K562 (cell line): ENCODE results near the gene ITPK1. TPM values are rescaled to one million over a fixed set of nuclear protein-coding genes. Genes with fewer than 3 reads are reported as not detected.
A peak's percentile ranks its signal among the peaks of the same experiment; 100 is the strongest.

Experiments used
- ATAC-seq: fragments of 200-7000 bp; cut with Tn5 transposase; 3 replicates; pipeline ENCODE4 v1.9.1; 2020; ENCODE audit warnings: moderate library complexity
- BruUV-seq: library from RNA; stranded (reverse); fragments of 400-500 nt; replicated peaks from 2 replicates; lab custom pipeline; 2021; lab: Mats Ljungman, UMichigan
- CTCF ChIA-PET: fragments of 300-600 bp; formaldehyde crosslinking; extraction: SDS; loops from one replicate; lab custom pipeline; 2021; ENCODE audit warnings: low intra/inter-chr PET ratio; lab: Yijun Ruan, JAX
- POLR2A ChIA-PET: fragments of 300-600, 350-650 bp; sonication (Branson Sonifier 250); formaldehyde crosslinking; extraction: SDS; loops from one replicate; lab custom pipeline; 2021; ENCODE audit warnings: antibody characterized with exemption, inconsistent platforms; lab: Yijun Ruan, JAX
- DNase-seq, 4 experiments: peaks; one replicate each; pipeline versions ENCODE4 v3.0.0 to v3.0.0-alpha.2; 2011 to 2018; ENCODE audit warnings: low spot score in 3 of 4, mixed read lengths in 3 of 4; ENCODE audit errors: extremely low read depth in 1 of 4
- FAIRE-seq: peaks from 2 replicates; lab custom pipeline; 2011; peaks lifted over from hg19 to GRCh38; lab: Jason Lieb, UNC
- H2AFZ ChIP-seq: 2 replicates; pipeline ENCODE4 v1.6.0; 2011; ENCODE audit warnings: low read depth, low read length, control low read depth, inconsistent platforms
- H3K27ac ChIP-seq: fragments of 200-600 bp; 3 replicates; pipeline ENCODE4 v1.8.0; 2011; ENCODE audit warnings: low read depth, mild to moderate bottlenecking, control low read depth, inconsistent platforms, low read length, moderate library complexity, mixed read lengths; ENCODE audit errors: extremely low read depth
- H3K27me3 ChIP-seq, 2 experiments: fragments of 300-600 bp in 1 of 2; 2 replicates in 1 of 2; 3 replicates in 1 of 2; pipeline versions ENCODE4 v1.6.0 to v1.8.0; 2011; ENCODE audit warnings: inconsistent platforms in 2 of 2, low read length in 2 of 2, mild to moderate bottlenecking in 1 of 2, mixed read lengths in 1 of 2, moderate library complexity in 1 of 2; ENCODE audit not compliant: control insufficient read depth in 2 of 2, insufficient read depth in 2 of 2
- H3K36me3 ChIP-seq: fragments of 300-600 bp; 3 replicates; pipeline ENCODE4 v1.8.0; 2011; ENCODE audit warnings: mild to moderate bottlenecking, low read length, inconsistent platforms; ENCODE audit not compliant: control insufficient read depth, insufficient read depth
- H3K4me1 ChIP-seq, 2 experiments: fragments of 200-600 bp in 1 of 2; replicated peaks in 1 of 2; 2 replicates in 1 of 2; 3 replicates in 1 of 2; pipeline versions ENCODE4 v1.5.1 to v1.8.0; 2011; ENCODE audit warnings: inconsistent platforms in 2 of 2, low read length in 2 of 2, mild to moderate bottlenecking in 1 of 2, mixed read lengths in 1 of 2, moderate library complexity in 1 of 2; ENCODE audit not compliant: control insufficient read depth in 2 of 2, insufficient read depth in 2 of 2
- H3K4me2 ChIP-seq: 2 replicates; pipeline ENCODE4 v1.6.1; 2011; ENCODE audit warnings: low read length, control low read depth, inconsistent platforms, mixed read lengths; ENCODE audit not compliant: insufficient read depth
- H3K4me3 ChIP-seq: fragments of 200-600 bp; sonication (generic), shearing (Covaris generic); 2 replicates; pipeline ENCODE4 v1.5.1; 2016; ENCODE audit warnings: control low read depth, inconsistent platforms
- H3K79me2 ChIP-seq: fragments of 200-600 bp; 3 replicates; pipeline ENCODE4 v1.8.0; 2011; ENCODE audit warnings: low read length, inconsistent platforms; ENCODE audit not compliant: control insufficient read depth, insufficient read depth
- H3K9ac ChIP-seq, 2 experiments: 2 replicates each; pipeline versions ENCODE4 v1.6.0 to v1.6.1; 2011; ENCODE audit warnings: low read depth in 2 of 2, low read length in 2 of 2, control low read depth in 1 of 2, inconsistent platforms in 1 of 2, mild to moderate bottlenecking in 1 of 2, mixed read lengths in 1 of 2; ENCODE audit not compliant: insufficient read depth in 1 of 2
- H3K9me1 ChIP-seq: one replicate; pipeline ENCODE4 v1.6.0; 2011; ENCODE audit warnings: inconsistent platforms, mild to moderate bottlenecking, low read length, moderate library complexity; ENCODE audit not compliant: control insufficient read depth, insufficient read depth
- H3K9me3 ChIP-seq: replicated peaks from 2 replicates; pipeline ENCODE4 v1.5.1; 2011; ENCODE audit warnings: low read depth, low read length, inconsistent platforms; ENCODE audit not compliant: control insufficient read depth, insufficient read depth
- H4K20me1 ChIP-seq: replicated peaks from 2 replicates; pipeline ENCODE4 v1.6.1; 2011; ENCODE audit warnings: low read length, inconsistent platforms, mixed read lengths; ENCODE audit not compliant: control insufficient read depth, insufficient read depth
- RBM25 ChIP-seq: fragments of 200-400 bp; formaldehyde crosslinking; IDR thresholded peaks from 2 replicates; pipeline ENCODE4 v1.6.1; 2018; ENCODE audit warnings: low read length, low read depth, moderate library complexity; ENCODE audit not compliant: severe bottlenecking
- SAFB ChIP-seq: fragments of 200-400 bp; formaldehyde crosslinking; IDR thresholded peaks from 2 replicates; pipeline ENCODE4 v1.6.1; 2017; ENCODE audit warnings: low read depth, low read length, borderline replicate concordance
- ZNF146 ChIP-seq: IDR thresholded peaks from one replicate; pipeline ENCODE4 v1.6.1; 2018; ENCODE audit warnings: missing compliant biosample characterization; ENCODE audit not compliant: unreplicated experiment
- ZNF408 ChIP-seq: fragments of 250-450 bp; sonication (Bioruptor Pico); IDR thresholded peaks from 2 replicates; pipeline ENCODE4 v1.4.0; 2020; ENCODE audit warnings: low read depth, mild to moderate bottlenecking, moderate library complexity
- WGBS: fragments of 100-300 bp; shearing (Covaris generic); methylation state at CpG from one replicate; pipeline ENCODE4 v1.1.6; 2016; ENCODE audit warnings: low coverage, mixed read lengths; ENCODE audit not compliant: insufficient coverage; ENCODE audit errors: missing lambda C conversion rate; 5-methylcytosine and 5-hydroxymethylcytosine counted together
- in situ Hi-C: fragments of 300-500 bp; cut with MboI; formaldehyde crosslinking; loops from 4 replicates; pipeline ENCODE4 v1.15.0; 2018; ENCODE audit warnings: inconsistent platforms, mixed read lengths
- intact Hi-C: fragments of 100-400 bp; cut with micrococcal nuclease; formaldehyde crosslinking; loops from 2 replicates; pipeline ENCODE4 v1.14.2; 2022
- polyA plus RNA-seq, 8 experiments: library from polyadenylated mRNA; depleted of rRNA in 4 of 8; stranded (reverse) in 5 of 8; unstranded in 3 of 8; fragments of >200 nt; fragmentation: Nextera tagmentation in 2 of 8; fragmentation: Illumina TruSeq in 1 of 8; extraction: Ambion mirVana in 2 of 8; extraction: Trizol in 1 of 8; gene quantifications; 2 replicates each; pipeline versions ENCODE4 v1.2.1 to v1.2.3, GENCODE V29; 2011 to 2014; ENCODE audit warnings: inconsistent platforms in 1 of 8, missing spikeins in 1 of 8
- total RNA-seq, 7 experiments: library from RNA; depleted of rRNA in 6 of 7; stranded (reverse); fragments of >200 nt in 6 of 7; fragmentation: Illumina TruSeq in 2 of 7; extraction: Trizol in 2 of 7; gene quantifications; 2 replicates each; pipeline versions ENCODE4 v1.2.1 to v1.2.3, GENCODE V29; 2011 to 2021; ENCODE audit warnings: low replicate concordance in 1 of 7

Gene ITPK1
- total and polyA plus RNA-seq, 9 of the 15 experiments (the other 6 are each of a cell fraction or from before 2014, with no cell fraction given) = 1.2 to 39.2 (median 23.0) TPM

- no peaks in the 10 kb centered on the region for H3K36me3 ChIP-seq
- POLR2A ChIA-PET = interaction anchor here (0.9 kb wide), 1 partner anchor 11 kb away, joined by 3 read pairs; no protein-coding TSS in a partner anchor
- intact Hi-C loops = no loop called here
- WGBS = 67% methylated on average over 5 of the region's 5 CpGs
- H3K9ac ChIP-seq = no peak overlapping the region
- no peaks in the 10 kb centered on the region for H3K79me2 ChIP-seq
- H3K4me3 ChIP-seq = no peak overlapping the region
- ATAC-seq (no peak), FAIRE-seq (no peak), DNase-seq (no peak)
- no TSS peak for BruUV-seq
- peaks cover 0 to 8% of the 10 kb centered on the region in 2 experiments; a peak in 2 of 5 replicates for H3K4me1 ChIP-seq
- no peak overlapping the region for H3K27ac ChIP-seq
- no peaks in the 10 kb centered on the region for H3K27me3 ChIP-seq
- no peaks in the 10 kb centered on the region for H3K9me3 ChIP-seq
- no peak overlapping the region for H2AFZ ChIP-seq
- H4K20me1 ChIP-seq = no peaks in the 10 kb centered on the region; the same call in 1 of the 2 replicates
- TF ChIP-seq RBM25 = peak; percentile 16
- TF ChIP-seq SAFB = no peak
- peak; percentile 77 for TF ChIP-seq ZNF146 (CRISPR knock-in tag)
- TF ChIP-seq, all 486 proteins: peak for 2
- Histone ChIP-seq H3K4me2 (no peak overlapping the region), H3K9me1 (no peaks in the 10 kb centered on the region)
- in situ Hi-C loops = no loop called here
- CTCF ChIA-PET = interaction anchor here (0.5 kb wide), 1 partner anchor 629 kb away, joined by 3 read pairs; no protein-coding TSS in a partner anchor
Observed at GRCh38 chr14:93079865-93080403, 35.8 kb downstream of the ITPK1 start.

DNA sequence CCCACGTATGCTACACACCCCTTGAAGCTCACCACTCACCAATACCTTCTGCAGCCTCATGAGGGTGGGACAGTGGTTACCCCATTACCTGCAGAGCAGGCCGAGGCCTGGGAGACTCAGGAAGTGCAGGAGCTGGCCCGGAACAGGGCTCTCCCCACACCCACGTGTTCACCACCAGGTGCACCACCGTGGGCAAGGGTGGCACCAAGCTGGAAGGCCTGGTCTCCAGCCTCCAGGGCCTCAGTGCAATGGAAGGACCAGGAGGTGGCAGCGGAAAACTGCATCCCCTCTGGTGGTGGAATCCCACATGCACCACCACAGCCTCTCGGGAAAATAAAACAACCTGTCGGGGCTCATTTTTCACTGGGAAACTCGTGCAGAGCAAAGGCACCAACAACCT, 36.4 kb downstream of the ITPK1 start:
- H3K79me2 ChIP-seq = no peaks in the 10 kb centered on the region
- peaks cover 0 to 7% of the 10 kb centered on the region in 2 experiments; a peak in 3 of 5 replicates for H3K4me1 ChIP-seq
- no peak overlapping the region for H3K4me3 ChIP-seq
- no peak overlapping the region for H2AFZ ChIP-seq
- no peak for DNase-seq
- ChIA-PET CTCF (interaction anchor here (0.5 kb wide), 1 partner anchor 630 kb away, joined by 3 read pairs; no protein-coding TSS in a partner anchor), POLR2A (interaction anchor here (0.9 kb wide), 1 partner anchor 12 kb away, joined by 3 read pairs; no protein-coding TSS in a partner anchor)
- no peak overlapping the region for H3K4me2 ChIP-seq
- no peaks in the 10 kb centered on the region for H3K9me1 ChIP-seq
- no peaks in the 10 kb centered on the region for H3K27me3 ChIP-seq
- H3K9me3 ChIP-seq = no peaks in the 10 kb centered on the region
- 56% methylated on average over 9 of the region's 9 CpGs for WGBS
- no peak for TF ChIP-seq SAFB
- no peak for TF ChIP-seq ZNF408
- no TSS peak for BruUV-seq
- in situ Hi-C loops (no loop called here), intact Hi-C loops (no loop called here)
- no peaks in the 10 kb centered on the region for H3K36me3 ChIP-seq
- ATAC-seq = no peak
- no peak for FAIRE-seq
- no peak overlapping the region for H3K27ac ChIP-seq
- no peaks in the 10 kb centered on the region; the same call in 1 of the 2 replicates for H4K20me1 ChIP-seq
- H3K9ac ChIP-seq = 0 out of 4 replicates have a peak overlapping the region, but pooled peaks of 1 of the 2 experiments have one; percentile 26
